ENCODE data around the gene THYN1. TPM values are rescaled to one million over a fixed set of nuclear protein-coding genes. Genes with fewer than 3 reads are reported as not detected.

The THYN1 gene
- total and polyA plus RNA-seq, 2 donors (not counting 3 experiments of a cell fraction or from before 2014, with no cell fraction given) = 35.7 to 38.0 TPM

GRCh38 chr11:134266440-134266839, 13.3 kb upstream of the THYN1 start:
- TF ChIP-seq EZH2 (IDR thresholded peaks at IDR 0.05; ENCODE audit: borderline replicate concordance, low read depth, low read length, severe bottlenecking) (no peak), POLR2A (IDR thresholded peaks at IDR 0.05; ENCODE audit: low read depth, low read length) (no peak), JUN (IDR thresholded peaks at IDR 0.05; ENCODE audit: borderline replicate concordance, insufficient read depth, insufficient read length, low read depth) (no peak), CTCF (IDR thresholded peaks at IDR 0.05; ENCODE audit: extremely low read depth in 1 of 2, insufficient read depth in 1 of 2, low read depth in 1 of 2, low read length in 2 of 2) (no peak), GATA2 (IDR thresholded peaks at IDR 0.05; ENCODE audit: insufficient read depth, insufficient read length, low read depth, low read length) (no peak), POLR2AphosphoS5 (IDR thresholded peaks at IDR 0.05; ENCODE audit: insufficient read depth, low read depth, low read length) (no peak), MYC (IDR thresholded peaks at IDR 0.05; ENCODE audit: low read depth, low read length) (no peak), FOS (IDR thresholded peaks at IDR 0.05; ENCODE audit: borderline replicate concordance, insufficient read depth, low read length) (no peak), MAX (IDR thresholded peaks at IDR 0.05; ENCODE audit: insufficient read depth, insufficient read length) (no peak)
- Histone ChIP-seq H3K4me2 (ENCODE audit: insufficient read depth, low read length) (no peak overlapping the region), H3K4me3 (replicated peaks in 1 of 3; ENCODE audit: insufficient read depth in 1 of 3, low read depth in 1 of 3, low read length in 3 of 3) (no peak overlapping the region), H3K9me3 (replicated peaks; ENCODE audit: control insufficient read depth, insufficient read depth, low read length) (no peaks in the 10 kb centered on the region), H3K9ac (replicated peaks; ENCODE audit: extremely low read depth, insufficient read depth, low read length) (no peak overlapping the region), H3K4me1 (ENCODE audit: control insufficient read depth, extremely low read depth, insufficient read depth, low read length) (no peaks in the 10 kb centered on the region), H2AFZ (ENCODE audit: low read depth, low read length) (no peak overlapping the region), H3K79me2 (ENCODE audit: control insufficient read depth, insufficient read depth, low read length) (no peaks in the 10 kb centered on the region), H4K20me1 (replicated peaks; ENCODE audit: control insufficient read depth, extremely low read depth, insufficient read depth, low read length) (no peaks in the 10 kb centered on the region), H3K27me3 (ENCODE audit: control insufficient read depth in 2 of 2, insufficient read depth in 2 of 2, low read length in 2 of 2) (peaks cover 0 to 1% of the 10 kb centered on the region in 2 experiments), H3K36me3 (ENCODE audit: control insufficient read depth in 2 of 2, extremely low read depth in 1 of 2, insufficient read depth in 2 of 2, low read length in 2 of 2) (peaks cover 0 to 3% of the 10 kb centered on the region in 2 experiments), H3K9me1 (replicated peaks; ENCODE audit: control insufficient read depth, extremely low read depth, insufficient read depth, low read length) (no peaks in the 10 kb centered on the region), H3K27ac (ENCODE audit: insufficient read depth, low read depth, low read length) (no peak overlapping the region)
- FAIRE-seq (no peak), DNase-seq (ENCODE audit: low read depth, low spot score) (no peak)
- ChIA-PET CTCF (no interaction called here), POLR2A (no interaction called here)
- intact Hi-C loops (cut with micrococcal nuclease) = no loop called here
- BruUV-seq (replicated peaks) = no TSS peak
- dilution Hi-C loops (cut with MboI; ENCODE audit: extremely low pct_ligation_motif_present, low sequenced_read_pairs) = no loop called here

Data from endothelial cell of umbilical vein (primary cell).